ENCODE data around the gene PSMA7.

DNA sequence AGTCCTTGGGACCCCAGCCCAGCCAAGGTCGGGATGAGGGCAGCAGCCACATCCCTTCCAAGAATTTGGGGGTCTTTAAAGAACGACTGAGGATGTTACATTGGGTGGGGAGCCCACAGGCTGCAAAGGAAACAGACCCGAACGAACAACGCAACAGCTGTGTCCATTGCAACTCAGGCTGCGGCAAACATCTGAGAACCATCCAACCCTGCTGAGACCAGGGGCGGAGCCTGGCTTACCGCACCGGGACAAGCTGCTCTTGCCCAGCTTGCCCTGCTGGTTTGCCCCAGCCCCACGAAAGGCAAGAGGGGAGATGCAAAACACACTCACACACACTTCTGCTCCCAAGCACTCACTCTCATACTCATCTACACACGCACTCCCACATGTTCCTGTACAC lies 56.0 kb downstream of the PSMA7 start:
- TF ChIP-seq, protein P1, sequence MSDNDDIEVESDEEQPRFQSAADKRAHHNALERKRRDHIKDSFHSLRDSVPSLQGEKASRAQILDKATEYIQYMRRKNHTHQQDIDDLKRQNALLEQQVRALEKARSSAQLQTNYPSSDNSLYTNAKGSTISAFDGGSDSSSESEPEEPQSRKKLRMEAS (IDR thresholded peaks at IDR 0.05): no peak
- TF ChIP-seq, protein P2, sequence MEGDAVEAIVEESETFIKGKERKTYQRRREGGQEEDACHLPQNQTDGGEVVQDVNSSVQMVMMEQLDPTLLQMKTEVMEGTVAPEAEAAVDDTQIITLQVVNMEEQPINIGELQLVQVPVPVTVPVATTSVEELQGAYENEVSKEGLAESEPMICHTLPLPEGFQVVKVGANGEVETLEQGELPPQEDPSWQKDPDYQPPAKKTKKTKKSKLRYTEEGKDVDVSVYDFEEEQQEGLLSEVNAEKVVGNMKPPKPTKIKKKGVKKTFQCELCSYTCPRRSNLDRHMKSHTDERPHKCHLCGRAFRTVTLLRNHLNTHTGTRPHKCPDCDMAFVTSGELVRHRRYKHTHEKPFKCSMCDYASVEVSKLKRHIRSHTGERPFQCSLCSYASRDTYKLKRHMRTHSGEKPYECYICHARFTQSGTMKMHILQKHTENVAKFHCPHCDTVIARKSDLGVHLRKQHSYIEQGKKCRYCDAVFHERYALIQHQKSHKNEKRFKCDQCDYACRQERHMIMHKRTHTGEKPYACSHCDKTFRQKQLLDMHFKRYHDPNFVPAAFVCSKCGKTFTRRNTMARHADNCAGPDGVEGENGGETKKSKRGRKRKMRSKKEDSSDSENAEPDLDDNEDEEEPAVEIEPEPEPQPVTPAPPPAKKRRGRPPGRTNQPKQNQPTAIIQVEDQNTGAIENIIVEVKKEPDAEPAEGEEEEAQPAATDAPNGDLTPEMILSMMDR (IDR thresholded peaks at IDR 0.05; ENCODE audit: low read depth, low read length, missing input control): no peak
- TF ChIP-seq, protein P3, sequence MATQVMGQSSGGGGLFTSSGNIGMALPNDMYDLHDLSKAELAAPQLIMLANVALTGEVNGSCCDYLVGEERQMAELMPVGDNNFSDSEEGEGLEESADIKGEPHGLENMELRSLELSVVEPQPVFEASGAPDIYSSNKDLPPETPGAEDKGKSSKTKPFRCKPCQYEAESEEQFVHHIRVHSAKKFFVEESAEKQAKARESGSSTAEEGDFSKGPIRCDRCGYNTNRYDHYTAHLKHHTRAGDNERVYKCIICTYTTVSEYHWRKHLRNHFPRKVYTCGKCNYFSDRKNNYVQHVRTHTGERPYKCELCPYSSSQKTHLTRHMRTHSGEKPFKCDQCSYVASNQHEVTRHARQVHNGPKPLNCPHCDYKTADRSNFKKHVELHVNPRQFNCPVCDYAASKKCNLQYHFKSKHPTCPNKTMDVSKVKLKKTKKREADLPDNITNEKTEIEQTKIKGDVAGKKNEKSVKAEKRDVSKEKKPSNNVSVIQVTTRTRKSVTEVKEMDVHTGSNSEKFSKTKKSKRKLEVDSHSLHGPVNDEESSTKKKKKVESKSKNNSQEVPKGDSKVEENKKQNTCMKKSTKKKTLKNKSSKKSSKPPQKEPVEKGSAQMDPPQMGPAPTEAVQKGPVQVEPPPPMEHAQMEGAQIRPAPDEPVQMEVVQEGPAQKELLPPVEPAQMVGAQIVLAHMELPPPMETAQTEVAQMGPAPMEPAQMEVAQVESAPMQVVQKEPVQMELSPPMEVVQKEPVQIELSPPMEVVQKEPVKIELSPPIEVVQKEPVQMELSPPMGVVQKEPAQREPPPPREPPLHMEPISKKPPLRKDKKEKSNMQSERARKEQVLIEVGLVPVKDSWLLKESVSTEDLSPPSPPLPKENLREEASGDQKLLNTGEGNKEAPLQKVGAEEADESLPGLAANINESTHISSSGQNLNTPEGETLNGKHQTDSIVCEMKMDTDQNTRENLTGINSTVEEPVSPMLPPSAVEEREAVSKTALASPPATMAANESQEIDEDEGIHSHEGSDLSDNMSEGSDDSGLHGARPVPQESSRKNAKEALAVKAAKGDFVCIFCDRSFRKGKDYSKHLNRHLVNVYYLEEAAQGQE (IDR thresholded peaks at IDR 0.05): no peak
- TF ChIP-seq GABPA (IDR thresholded peaks at IDR 0.05 in 1 of 2, conservative IDR thresholded peaks at IDR 0.05 in 1 of 2): no peak
- no peak for TF ChIP-seq RAD21 (IDR thresholded peaks at IDR 0.05)
- TF ChIP-seq RXRA (IDR thresholded peaks at IDR 0.05): no peak
- TF ChIP-seq SP1 (IDR thresholded peaks at IDR 0.05): no peak
- TF ChIP-seq YY1 (IDR thresholded peaks at IDR 0.05): no peak
- TF ChIP-seq EGR1 (IDR thresholded peaks at IDR 0.05; ENCODE audit: low read depth in 2 of 2): no peak
- no peak for TF ChIP-seq FOXA2 (IDR thresholded peaks at IDR 0.05)
- no peak for TF ChIP-seq HNF4A (conservative IDR thresholded peaks at IDR 0.05)
- TF ChIP-seq, protein P4, sequence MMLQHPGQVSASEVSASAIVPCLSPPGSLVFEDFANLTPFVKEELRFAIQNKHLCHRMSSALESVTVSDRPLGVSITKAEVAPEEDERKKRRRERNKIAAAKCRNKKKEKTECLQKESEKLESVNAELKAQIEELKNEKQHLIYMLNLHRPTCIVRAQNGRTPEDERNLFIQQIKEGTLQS (IDR thresholded peaks at IDR 0.05): no peak
- TF ChIP-seq JUND (IDR thresholded peaks at IDR 0.05): no peak
- TF ChIP-seq NR2F2 (IDR thresholded peaks at IDR 0.05): no peak

All from liver (tissue), 3 donors.